Measurements from ENCODE around the gene CAMTA2. TPM values are rescaled to one million over a fixed set of nuclear protein-coding genes. Genes with fewer than 3 reads are reported as not detected.

The CAMTA2 gene
- total RNA-seq, 1 donor from 2014 or later, result 43.1 TPM

GRCh38 chr17:5024604-5025003 lies 37.1 kb upstream of the CAMTA2 start:
- Histone ChIP-seq H3K4me3 (ENCODE audit: insufficient read depth, low read depth, low read length) (no peak overlapping the region), H2AFZ (ENCODE audit: low read depth, low read length) (no peak overlapping the region), H3K9ac (ENCODE audit: low read length) (no peak overlapping the region), H3K27me3 (ENCODE audit: insufficient read depth, low read length) (no peaks in the 10 kb centered on the region), H3K36me3 (ENCODE audit: insufficient read depth, low read length) (peaks cover 13% of the 10 kb centered on the region), H3K4me1 (ENCODE audit: insufficient read depth, low read length) (no peaks in the 10 kb centered on the region), H4K20me1 (ENCODE audit: insufficient read depth, low read length) (peaks cover 5% of the 10 kb centered on the region), H3K4me2 (ENCODE audit: low read length) (no peak overlapping the region), H3K9me3 (ENCODE audit: insufficient read depth, low read depth, low read length) (no peaks in the 10 kb centered on the region), H3K27ac (ENCODE audit: low read depth, low read length) (no peak overlapping the region), H3K79me2 (ENCODE audit: insufficient read depth, low read length) (no peaks in the 10 kb centered on the region)
- TF ChIP-seq EZH2 (IDR thresholded peaks at IDR 0.05; ENCODE audit: insufficient read depth, low read length) (no peak), CTCF (IDR thresholded peaks at IDR 0.05; ENCODE audit: insufficient read depth, low read depth, low read length) (no peak)
- H3K27ac Mint-ChIP-seq (ENCODE audit: unreplicated experiment), result no peak overlapping the region
- no peak for FAIRE-seq
- no peak overlapping the region for H3K4me3 Mint-ChIP-seq (ENCODE audit: unreplicated experiment)
- no peaks in the 10 kb centered on the region for H3K27me3 Mint-ChIP-seq (ENCODE audit: low read depth, unreplicated experiment)
- no peak for DNase-seq (ENCODE audit: low read depth)
- H3K4me1 Mint-ChIP-seq (ENCODE audit: low read depth, unreplicated experiment), result peaks cover 2% of the 10 kb centered on the region
- H3K36me3 Mint-ChIP-seq (ENCODE audit: low read depth, unreplicated experiment), result peaks cover 26% of the 10 kb centered on the region
- no peaks in the 10 kb centered on the region for H3K9me3 Mint-ChIP-seq (ENCODE audit: unreplicated experiment)

- Histone ChIP-seq H3K9me3 (ENCODE audit: insufficient read depth, low read depth, low read length) (no peaks in the 10 kb centered on the region), H3K36me3 (ENCODE audit: insufficient read depth, low read length) (peaks cover 13% of the 10 kb centered on the region)
- H3K27ac Mint-ChIP-seq (ENCODE audit: unreplicated experiment), result no peak overlapping the region
Measured at GRCh38 chr17:5023588-5024147, 36.2 kb upstream of the CAMTA2 start.

More at GRCh38 chr17:5023588-5024147, 36.2 kb upstream of the CAMTA2 start:
- H3K4me1 Mint-ChIP-seq (ENCODE audit: low read depth, unreplicated experiment), result peaks cover 5% of the 10 kb centered on the region
- Histone ChIP-seq H3K9ac (ENCODE audit: low read length) (no peak overlapping the region), H4K20me1 (ENCODE audit: insufficient read depth, low read length) (peaks cover 5% of the 10 kb centered on the region), H2AFZ (ENCODE audit: low read depth, low read length) (no peak overlapping the region), H3K79me2 (ENCODE audit: insufficient read depth, low read length) (no peaks in the 10 kb centered on the region), H3K27ac (ENCODE audit: low read depth, low read length) (no peak overlapping the region), H3K4me2 (ENCODE audit: low read length) (no peak overlapping the region), H3K4me3 (ENCODE audit: insufficient read depth, low read depth, low read length) (no peak overlapping the region), H3K27me3 (ENCODE audit: insufficient read depth, low read length) (no peaks in the 10 kb centered on the region), H3K4me1 (ENCODE audit: insufficient read depth, low read length) (no peaks in the 10 kb centered on the region)
- no peaks in the 10 kb centered on the region for H3K27me3 Mint-ChIP-seq (ENCODE audit: low read depth, unreplicated experiment)
- TF ChIP-seq EZH2 (IDR thresholded peaks at IDR 0.05; ENCODE audit: insufficient read depth, low read length) (no peak), CTCF (IDR thresholded peaks at IDR 0.05; ENCODE audit: insufficient read depth, low read depth, low read length) (no peak)
- DNase-seq (ENCODE audit: low read depth) (no peak), FAIRE-seq (no peak)
- H3K36me3 Mint-ChIP-seq (ENCODE audit: low read depth, unreplicated experiment), result peaks cover 29% of the 10 kb centered on the region
- H3K4me3 Mint-ChIP-seq (ENCODE audit: unreplicated experiment), result no peak overlapping the region
- no peaks in the 10 kb centered on the region for H3K9me3 Mint-ChIP-seq (ENCODE audit: unreplicated experiment)
